ELF-1 (cell line): ENCODE measurements around the gene ADTRP.
"Not testable (repeated sequence)": the region's sequence is repeated elsewhere in the genome, so short reads cannot be mapped to it uniquely, and the experiment has no call there.

Source experiments
- DNase-seq: peaks from one replicate; pipeline ENCODE4 v3.0.0-alpha.2; 2016; ENCODE audit warnings: low read depth, low spot score

ADTRP gene

DNA sequence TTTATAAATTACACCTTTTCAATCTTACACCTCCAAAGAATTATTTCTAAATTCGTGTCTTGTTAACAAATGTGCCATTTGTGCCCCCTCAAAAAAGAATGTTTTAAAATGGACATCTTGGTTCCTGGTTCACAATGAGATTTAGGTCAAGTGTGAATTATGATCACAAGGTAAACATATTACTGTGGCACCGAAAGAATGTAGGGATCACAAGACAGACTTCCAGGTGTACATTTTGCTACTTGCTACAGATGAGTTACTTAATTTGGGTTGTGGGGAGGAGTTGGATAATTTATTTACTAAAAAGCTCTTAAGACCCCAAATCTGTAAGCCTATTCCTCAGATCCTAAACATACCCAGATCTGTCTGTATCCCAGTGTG lies 25.0 kb upstream of the ADTRP start:
- DNase-seq, result no peak

DNA sequence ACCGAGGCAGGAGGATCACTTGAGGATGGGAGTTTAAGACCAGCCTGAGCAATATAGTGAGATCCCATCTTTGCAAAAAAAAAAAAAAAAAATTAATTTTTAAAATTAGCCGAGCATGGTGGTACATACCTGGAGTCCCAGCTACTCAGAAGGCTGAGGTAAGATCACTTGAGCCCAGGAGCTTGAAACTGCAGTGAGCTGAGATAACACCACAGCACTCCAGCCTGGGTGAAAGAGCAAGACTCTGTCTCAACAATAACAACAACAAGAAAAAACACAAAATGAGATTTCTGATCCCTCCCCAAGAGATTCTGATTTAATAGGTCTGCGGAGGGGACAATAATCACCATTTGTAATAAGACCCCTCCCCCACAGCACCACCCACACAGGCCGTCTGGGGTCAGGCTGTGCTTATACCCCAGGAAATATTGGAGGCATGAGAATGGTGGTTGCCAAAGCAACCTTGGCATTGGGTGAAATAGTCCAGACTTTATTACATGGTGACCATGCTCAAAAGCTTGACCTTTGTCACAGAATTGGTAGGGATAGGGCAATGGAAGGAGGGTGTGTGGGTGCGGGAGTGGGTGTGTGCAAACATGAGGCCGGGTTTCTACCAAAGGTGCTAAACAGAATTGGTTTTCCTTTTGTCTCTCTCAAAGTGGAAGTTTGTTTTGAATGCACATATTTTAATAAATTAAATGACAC lies 24.4 kb upstream of the ADTRP start:
- no peak for DNase-seq

DNA sequence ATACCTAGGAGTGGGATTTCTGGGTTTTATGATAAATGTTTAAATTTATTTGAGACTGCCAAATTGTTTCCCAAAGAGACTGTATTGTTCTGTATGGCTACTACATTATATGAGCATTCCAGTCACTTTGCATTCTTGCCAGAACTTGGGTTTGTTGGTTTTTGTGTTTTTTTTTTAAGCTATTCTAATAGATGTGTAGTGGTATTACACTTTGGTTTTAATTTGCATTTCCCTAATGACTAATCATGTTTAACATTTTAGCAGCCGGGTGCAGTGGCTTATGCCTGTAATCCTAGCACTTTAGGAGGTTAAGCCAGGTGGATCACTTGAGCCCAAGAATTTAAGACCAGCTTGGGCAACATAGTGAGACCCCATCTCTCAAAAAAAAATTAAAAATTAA lies 21.9 kb upstream of the ADTRP start:
- not testable (repeated sequence) for DNase-seq

DNA sequence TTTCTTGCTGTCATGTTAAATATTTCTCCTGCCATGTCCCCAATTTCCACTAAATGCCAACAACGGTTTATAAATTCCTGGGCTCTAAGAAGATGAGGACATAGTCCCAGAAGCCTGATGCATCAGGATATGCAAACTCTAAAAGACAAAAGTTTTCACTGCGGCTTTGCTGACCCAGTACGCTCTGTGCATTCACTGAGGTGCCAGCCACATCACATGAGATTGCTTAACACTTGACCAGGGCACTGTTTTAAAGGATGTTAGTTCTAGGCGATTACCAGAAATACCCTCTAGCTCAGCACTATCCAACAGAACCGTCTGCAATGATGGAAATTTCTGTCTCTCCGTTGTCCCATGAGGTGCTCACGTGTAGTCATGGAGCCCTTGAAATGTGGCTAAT lies 19.9 kb upstream of the ADTRP start:
- no peak for DNase-seq

DNA sequence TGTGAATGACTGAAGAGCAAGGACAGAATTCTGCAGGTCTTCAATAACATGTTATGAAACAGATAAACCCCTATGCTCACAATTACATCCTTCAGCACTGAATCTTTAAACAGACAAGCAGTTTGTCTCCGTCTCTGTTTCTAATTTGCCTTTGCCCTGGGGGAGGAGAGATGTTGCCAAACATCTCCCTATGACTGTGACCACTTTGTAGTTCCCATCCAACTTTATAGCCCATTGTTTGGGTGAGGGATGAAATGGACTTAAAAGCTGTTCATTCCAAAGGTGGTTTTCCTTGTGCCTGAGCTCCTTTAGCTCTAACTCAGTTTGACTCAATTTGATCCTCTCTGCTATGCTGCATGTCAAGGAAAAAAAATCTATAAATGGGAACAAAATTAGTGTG lies 19.5 kb upstream of the ADTRP start:
- DNase-seq, result no peak

DNA sequence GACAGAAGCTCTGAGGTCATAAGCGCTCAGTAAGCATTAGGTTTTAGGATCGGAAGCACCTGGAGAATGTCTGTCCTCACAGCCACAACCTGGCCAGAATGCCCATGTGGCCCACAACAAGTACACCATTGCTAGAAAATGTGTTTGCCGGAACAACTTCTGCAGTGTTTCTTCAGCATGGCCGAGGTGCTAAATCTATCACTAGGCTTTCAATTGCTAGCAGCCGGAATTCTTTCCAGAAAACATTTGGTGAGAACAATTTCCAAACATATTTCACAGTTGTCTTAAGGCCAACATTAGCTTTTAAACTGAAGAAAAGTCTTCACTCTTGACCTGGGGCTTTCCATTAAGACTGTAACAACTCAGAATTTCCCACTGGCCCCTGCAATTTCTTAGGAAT lies 18.2 kb upstream of the ADTRP start:
- no peak for DNase-seq

DNA sequence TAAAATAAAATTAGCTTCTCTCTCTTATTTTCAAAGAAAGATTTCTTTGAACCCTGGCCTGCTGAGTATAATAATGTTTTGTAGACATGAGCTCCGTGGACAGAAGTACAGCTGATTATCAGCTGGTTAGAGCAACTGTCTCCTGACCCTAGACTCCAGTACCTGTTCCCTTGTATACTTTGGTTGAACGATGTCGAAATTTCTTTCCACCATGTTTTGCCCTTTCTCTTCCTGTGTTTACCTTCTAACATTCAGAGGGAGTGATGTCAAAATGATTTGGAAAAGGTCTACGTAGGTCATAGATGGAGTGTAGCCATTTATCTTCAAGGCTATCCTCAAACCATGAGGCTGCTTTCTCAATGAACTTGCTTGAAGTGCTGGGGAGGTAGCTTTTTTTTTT lies 16.8 kb upstream of the ADTRP start:
- no peak for DNase-seq

DNA sequence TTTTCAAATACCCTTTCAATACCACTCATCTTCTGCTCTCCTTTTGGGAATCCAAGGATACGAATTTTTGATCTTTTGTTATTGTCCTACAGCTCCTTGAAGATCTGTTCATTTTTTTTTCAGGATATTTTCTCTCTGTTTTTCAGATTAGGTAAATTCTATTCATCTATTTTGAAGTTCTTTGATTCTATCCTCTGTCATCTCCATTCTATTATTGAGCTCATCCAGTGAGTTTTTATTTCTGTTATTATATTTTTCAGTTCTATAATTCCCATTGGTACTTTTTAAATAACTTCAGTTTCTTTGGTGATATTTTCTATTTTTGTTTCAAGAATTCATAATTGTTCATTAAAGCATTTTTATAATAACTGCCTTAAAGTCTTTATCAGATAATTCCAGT lies 14.7 kb upstream of the ADTRP start:
- DNase-seq, result no peak

DNA sequence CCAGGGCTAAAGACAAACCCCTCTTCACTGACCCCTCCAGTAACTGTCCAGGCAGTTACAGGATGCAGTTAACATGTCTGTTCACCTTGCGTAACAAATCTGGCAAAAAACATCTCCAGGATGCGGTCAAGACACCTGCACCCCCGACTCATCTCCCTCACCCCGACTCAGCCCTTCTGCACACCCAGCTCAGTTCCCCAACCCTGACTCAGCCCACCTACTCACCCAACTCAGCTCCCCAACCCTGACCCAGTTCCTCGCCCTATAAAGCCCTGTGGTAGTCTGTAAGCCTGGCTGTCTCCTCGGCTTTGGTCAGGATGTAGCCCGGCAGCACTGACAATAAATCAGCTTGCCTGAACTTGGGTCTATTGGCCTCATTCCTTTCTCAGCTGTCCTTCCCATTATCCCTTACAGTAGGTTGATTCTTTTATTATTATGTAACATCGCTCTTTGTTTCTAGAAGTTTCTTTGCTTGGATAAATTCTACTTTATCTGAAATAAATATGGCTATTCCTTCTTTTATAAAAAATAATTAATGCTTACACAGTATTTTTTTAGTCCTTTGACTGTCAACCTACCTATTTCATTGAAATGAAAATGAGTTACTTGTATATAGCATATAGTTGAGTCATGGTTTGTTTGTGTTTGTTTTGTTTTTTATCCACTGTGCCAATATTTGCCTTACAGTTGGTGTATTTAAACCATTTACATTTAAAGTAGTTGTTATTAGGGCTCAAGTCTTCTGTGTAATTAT lies 12.9 kb upstream of the ADTRP start:
- no peak for DNase-seq

DNA sequence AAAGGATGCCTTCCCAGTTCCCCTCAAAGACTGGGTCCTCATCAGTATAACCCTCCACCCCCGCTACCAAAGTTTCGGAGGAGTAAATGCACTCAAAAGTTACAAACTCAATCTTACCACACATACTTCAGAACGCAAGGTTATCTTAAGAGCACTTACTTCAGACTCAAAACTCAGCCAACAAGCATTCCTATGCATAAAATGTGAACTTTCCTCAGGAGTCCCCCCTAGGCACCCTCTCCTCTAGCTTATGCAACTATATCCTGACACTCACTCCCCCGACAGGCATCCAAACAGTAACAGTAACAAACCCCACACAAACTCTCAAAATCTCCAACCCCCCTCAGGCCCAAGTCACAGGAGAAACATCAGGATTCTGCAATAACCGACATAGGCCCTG lies 11.1 kb upstream of the ADTRP start:
- no peak for DNase-seq

DNA sequence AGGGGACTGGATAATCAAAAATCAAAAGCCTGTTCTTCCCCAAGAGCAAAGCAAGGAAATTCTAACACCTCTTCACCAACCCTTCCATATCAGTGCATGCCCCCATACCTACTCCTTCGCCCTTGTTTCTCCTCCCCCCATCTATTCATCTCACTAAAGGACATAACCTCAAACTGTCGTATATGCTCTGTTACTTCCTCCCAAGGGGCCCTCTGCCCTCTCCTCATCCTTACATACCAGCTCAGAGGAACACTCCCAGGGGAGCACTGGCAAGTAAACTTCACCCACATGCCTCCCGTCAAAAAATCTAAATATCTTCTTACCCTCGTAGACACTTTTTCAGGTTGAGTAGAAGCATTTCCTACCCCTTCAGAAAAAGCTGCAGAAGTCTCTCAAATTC lies 9.4 kb upstream of the ADTRP start:
- DNase-seq, result no peak

DNA sequence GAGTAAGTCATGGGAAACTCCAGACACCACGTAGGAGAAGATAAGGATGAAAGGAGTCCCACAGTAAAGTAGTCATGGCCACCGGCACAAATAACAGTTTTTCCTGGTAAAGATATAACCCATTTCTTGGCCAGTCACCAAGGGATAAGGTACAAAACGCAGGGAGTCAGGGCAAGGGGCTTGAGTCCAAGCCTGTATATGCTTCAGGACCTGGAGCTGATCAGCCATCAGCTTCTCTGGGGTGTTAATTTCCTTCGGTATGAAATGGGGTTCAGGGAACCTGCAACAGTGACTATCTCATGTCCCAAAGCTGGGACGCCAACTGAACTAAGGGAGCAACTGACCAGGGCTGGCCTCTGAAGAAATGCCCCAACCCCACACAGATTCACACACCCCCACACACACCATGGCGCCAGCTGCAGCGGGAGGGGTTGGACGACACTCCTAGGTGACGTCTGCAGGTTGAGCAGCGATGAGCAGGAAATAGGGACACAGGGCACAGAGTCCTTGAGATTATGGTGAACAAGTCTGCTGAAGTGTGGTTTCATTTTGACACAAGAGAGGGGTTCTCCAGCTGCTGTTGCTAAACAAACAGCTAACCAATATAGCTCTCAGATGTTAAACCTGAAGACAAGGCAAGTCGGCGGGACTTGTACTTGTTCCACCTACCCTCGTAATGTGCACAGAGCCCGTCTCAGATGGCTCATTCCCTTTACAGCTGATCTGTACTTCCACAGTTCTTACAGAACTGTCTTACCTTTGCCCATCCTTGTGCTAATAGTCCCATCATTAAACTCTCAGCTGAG lies 7.4 kb upstream of the ADTRP start:
- DNase-seq, result no peak

DNA sequence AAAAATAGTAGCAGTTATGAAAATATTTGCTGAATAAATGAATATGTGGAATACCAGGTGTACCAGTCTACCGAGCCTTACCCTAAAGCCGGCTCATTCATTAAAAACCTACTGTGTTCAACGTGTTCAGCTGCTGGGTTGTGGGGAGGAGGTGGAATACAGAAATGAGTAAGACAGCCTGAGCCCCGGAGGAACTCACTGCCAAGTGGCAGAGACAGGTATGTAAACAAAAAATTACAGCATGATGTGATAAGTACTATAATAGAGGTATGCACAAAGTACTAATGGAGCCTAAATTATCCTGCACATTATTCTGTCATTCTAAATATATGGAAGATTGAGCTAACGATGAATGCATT lies 6.8 kb upstream of the ADTRP start:
- no peak for DNase-seq

DNA sequence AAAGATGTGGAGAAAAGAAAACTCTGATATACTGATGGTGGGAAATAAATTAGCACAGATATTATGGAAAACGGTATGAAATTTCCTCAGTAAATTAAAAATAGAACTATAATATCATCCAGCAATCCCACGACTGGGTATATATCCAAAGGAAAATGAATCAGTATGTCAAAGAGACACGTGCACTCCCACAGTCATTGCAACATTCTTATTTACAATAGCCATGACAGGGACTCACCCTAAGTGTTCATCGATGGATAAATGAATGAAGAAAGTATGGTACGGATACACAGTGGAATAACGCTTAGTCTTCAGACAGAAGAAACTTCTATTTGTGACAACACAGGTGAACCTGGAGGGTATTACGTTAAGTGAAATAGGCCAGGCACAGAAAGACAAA lies 5.7 kb upstream of the ADTRP start:
- DNase-seq, result no peak

DNA sequence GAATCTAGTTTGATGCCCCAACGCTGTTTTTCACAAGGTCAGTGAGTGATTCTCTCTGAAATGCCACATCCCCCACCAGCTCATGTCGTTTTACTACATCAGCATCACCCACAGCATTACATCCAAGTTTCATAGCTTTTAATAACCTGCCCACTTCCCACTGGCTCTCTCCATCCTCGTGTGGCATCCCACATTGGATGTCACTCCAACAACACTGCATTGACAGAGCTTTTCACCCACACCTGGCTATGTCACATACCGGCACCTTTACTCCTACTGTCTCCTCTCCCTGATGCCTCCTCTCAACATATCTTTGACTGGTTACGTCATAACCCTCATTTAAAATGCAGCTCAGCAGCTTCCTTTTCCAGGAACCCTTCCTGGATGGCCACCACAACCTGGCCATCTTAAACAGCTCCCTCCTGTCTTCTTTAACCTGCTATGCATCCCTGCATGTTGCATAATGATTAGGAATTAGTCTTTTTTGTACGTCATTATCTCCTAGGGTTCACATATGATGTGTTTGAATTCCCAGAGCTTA lies 5.0 kb upstream of the ADTRP start:
- DNase-seq, result no peak

DNA sequence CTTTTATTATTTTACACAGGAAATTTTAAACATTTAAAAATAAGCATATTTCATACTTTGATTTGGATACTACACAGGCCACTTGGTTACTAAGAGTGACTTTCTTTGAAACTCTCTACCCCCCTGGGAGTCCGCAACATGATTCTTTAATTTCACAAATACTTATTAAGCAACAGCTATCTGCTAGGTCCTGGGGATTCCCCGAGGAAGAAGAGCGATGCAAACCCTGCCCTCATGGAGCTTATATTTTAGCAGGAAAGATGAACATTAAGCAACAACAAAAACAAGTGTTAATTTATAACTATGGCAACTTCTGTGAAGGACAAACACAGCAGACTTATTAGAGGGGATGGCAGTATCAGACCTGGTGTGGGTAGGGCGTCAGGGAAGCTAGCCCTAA lies 3.9 kb upstream of the ADTRP start:
- DNase-seq, result no peak

DNA sequence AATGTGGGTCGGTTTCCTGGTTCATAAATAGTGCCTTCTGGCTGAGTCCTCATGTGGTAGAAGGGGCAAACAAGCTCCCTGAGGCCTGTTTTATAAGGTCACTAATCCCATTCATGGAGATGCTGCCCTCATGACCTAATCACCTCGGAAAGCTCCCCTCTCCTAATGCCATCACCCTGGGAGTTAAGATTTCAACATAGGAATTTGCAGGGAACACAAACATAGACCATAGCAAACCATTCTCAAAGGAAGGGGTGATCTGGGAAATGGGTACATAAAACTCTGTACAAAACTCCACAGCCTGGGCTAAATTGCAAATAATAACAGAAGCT lies 1.5 kb upstream of the ADTRP start:
- no peak for DNase-seq

DNA sequence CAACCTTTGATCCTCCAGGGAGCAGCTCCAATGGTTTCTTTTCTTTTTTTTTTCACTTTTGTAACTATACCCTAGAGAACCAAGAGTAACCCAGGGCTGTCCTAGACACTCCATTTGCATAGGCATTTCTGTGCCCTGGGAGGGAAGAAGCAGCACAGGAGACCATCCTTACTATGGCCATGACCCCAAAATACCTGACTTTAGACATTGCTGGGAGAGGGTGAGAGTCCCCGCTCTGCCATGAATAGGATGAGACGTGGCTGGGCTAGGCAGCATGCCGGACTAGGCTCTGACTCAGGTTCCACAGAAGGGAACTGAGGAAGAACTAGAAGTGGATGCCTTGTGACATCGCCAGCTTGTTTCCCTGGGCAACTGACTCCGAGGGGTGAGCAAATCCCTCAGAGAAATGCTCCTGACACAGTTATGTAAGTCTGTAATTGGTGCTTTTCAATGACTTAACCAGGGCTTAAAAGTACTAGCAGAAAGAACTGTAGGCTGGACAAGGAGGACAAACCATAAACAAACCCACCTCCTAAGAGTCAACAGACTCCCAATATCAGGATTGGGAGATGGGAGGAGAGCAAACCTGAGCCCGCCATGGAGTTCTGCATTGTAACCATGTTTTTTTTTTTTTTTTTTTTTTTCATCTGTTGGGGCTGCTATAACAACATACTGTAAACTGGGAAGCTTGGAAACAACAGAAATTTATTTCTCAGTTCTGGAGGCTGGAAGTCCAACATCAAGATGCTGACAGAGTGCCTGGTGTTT lies 910 bp upstream of the ADTRP start:
- peak; percentile 17 for DNase-seq

DNA sequence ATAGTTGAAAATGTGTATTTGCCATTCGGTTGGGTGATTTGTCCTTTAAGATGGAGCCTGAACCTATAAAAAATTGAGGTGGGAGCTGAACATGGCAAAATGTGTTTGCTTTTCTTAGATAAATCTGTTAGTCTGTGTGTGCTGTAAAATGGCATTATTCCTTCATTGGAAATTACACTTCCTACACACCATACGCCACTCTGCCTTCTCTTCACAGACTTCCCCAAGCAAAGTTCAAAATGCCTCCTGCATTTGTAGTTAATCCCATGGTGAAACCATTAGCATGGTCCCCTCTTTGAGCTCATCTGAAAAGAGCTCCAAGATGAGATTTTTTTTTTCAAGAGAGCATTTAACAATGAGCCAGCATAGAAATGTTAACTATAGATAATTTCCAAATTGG lies 567 bp downstream of the ADTRP start:
- no peak for DNase-seq

DNA sequence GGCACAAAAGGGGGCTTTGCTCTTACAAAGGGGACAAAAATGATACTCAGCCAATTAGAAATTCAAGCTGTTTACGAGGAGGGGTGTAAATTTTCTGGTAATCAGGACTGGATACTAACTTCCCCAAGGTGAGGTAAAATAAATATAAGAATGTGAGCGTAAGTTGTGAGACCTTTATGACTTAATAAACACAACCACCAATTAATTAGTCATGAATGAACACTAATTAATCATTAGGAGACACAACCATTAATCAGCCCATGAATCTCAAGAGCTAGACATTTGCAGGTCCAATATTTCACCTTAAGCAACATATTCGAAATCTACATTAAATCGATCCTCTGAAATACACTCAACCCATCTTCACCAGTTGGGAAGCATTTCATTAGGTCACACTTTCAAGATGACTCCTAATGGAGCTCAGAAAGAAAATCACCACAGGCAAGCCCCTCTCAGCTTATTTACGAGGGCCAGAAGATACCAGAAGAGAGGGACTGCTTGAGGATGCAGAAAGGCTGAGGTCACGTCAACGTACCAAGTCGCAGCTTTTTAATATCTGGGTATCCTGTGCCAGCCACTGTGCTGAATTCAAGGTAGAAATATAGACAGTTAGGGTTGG lies 2.7 kb downstream of the ADTRP start:
- no peak for DNase-seq

DNA sequence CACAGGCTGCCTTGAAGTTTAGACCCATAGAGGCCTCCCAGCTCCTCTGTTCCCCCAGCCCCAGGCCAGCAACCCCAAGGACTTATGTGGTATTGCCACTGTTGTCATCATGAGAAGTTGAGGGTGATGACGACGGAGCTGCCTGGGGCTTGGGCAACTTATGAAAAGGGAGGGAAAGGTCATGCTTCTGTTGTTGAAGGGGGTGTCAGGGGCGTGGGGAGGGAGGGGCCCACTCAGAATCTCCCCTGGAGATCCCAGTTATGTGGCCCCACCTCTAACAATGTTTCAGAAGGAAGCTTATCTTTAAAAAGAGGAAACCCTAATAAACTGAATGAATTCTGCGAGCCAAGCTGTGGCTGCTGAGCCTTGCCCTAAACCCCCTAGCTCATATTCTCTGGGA lies 4.2 kb downstream of the ADTRP start:
- DNase-seq, result no peak

DNA sequence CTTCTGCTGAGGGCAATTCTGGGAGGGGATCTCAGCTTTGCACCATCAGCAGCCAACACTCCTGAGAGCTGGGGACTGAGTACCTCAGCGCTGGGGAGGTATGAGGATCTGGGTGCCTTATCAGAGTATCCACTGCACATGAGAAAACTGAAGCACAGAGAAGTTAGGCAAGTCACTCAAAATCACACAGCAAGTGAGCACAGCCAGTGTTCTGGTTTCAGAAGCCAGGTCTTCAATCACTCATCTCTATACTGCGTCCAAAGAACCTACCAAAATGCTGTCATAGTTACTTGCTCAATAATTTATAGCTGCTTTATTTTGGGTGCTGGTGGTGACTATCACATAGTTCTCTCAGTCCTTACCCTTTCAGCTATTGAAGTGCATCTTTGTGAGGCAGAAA lies 5.0 kb downstream of the ADTRP start:
- DNase-seq, result no peak
